NOMO-1 (cell line): ENCODE results near the gene HOOK2.
A peak's percentile ranks its signal among the peaks of the same experiment; 100 is the strongest.
"Not testable (repeated sequence)": the region's sequence is repeated elsewhere in the genome, so short reads cannot be mapped to it uniquely, and the experiment has no call there.

Source experiments
- DNase-seq, 2 experiments: peaks; one replicate each; lab custom pipeline; 2025; ENCODE audit not compliant: unreplicated experiment in 2 of 2; lab: John Stamatoyannopoulos, UW

HOOK2 gene

DNA sequence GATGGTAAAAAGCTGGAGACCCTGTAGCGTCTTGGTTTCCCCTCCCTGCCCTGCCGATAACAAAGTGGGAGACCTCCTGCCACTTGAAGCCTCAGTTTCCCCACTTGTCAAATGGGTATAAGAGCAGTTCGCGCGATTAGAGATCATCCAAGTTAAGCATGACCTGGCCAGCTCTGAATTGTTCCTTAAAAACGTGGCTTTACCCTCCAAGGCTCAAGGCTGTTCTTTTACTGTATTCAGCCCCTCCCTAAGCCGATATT is 52.0 kb downstream of the HOOK2 start:
- peak in 1 of 2 experiments; percentile 24 for DNase-seq

DNA sequence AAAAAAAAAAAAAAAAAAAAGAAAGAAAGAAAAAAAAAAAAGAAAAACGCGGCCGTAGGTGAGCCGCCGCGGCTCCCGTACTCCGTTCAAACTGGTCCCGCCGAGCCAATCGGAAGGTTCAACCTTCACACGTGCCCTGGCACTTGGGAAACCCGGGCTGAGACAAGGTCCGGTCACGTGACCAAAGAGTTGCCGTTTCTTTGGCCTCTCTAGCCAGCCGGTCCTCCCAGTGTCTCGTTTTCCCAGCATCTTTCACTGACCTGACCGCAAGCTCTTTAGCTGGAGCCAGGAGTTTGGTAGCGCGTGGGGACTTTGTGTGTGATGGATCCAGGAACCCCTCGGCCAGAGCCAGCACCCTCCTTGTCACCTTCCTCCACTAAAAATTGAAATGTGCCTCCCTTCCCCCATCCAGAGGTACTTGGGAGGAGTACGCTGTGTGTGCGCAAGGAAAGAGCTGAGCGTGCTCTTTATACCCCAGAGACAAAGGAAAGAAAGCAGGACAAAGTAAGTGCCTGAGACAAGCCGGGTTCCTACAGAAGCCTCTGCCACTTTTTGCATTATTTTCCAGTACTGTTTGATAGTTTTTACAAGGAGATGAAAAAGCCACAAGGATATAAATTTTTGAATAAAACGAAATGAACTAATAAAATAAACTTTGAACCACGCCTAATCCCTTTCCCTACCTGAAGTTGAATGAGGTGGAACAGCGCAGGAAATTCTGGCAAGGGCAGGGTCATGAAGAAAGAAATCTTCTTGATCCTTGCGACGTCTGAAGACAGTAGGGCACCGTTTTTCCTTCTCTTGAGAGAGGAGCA is 52.6 kb downstream of the HOOK2 start:
- peak; percentile 91 to 96 for DNase-seq

DNA sequence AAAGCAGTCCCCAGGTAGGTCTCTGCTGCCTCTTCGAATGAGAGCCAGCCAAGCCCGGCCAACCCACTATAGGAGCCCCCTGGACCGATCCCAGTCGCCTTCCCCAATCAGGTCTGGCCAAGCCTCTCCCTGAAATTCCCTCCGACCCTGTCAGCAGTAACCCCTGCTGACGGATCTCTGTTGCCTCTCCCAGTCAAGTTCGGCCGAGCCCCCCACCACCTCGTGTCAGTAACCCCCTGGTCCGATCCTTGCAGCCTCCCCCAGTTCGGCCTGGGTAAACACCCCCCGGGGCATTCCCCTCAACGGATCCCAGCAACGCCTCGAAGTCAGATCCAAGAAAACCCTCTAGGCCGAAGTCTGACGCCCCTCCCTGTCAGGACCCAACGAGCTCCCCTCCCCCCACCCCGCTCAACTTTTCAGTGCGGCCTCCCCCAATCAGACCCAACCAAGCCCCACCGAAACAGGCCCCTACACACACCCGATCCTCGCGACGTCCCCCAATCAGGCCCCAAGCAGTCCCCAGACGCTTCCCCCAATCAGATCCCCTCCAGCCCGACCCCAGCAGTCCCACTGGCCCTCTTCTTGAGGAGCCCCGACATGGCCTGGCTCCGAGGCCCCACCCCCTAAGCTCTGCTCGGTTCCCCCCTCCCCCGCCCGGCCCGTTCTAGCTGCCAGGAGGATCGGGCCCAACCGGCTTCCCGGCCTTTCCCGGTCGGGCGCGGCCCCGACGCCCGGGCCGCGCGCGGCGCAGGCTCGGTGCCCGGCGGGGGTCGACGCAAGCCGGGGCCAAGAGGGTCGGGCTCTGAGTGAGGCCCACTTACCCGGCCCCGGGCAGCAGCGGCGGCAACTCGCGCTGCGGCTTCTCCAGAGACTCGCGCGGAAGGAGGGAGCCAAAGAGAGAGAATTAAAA is 53.4 kb downstream of the HOOK2 start:
- peak; percentile 23 to 32 for DNase-seq

DNA sequence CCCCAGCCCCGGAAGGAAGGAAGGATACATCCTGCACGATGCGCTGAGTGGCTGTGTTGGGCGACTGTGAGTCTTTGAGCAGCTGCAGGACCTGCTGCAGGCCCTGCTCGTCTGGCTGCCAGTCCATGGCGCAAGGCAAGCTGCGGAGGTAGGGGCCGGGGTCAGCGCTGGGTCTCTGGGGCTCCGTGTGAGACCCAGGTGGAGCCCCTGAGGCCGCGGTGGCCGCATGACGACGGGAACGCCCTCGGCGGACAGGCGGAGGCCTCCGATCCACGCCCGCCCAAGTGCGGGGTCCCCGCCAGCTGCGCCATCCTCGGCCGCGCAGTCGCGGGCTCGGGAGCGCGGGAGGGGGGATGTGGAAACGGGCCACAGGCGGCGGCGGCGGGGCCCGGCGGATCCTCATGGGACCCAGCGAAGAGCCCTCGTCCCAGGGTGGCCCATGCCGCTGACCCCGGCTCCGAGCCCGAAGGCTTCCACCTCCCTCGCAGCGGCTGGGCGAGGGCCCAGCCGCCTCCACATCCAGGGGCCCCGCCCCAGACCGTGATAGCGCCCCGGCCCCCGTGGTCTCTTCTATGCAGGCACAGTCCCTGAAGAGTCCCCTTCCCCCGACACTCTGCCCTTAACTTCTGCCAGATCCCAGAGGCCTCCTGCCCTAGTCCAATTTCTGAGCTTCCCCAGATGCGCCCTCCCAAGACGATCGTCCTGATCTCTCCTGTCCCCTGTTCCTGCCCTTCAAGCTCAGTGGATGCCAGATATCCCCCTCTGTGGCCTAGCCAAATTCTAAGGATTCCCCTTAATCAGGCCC is 54.3 kb downstream of the HOOK2 start:
- DNase-seq = peak in 1 of 2 experiments; percentile 2

DNA sequence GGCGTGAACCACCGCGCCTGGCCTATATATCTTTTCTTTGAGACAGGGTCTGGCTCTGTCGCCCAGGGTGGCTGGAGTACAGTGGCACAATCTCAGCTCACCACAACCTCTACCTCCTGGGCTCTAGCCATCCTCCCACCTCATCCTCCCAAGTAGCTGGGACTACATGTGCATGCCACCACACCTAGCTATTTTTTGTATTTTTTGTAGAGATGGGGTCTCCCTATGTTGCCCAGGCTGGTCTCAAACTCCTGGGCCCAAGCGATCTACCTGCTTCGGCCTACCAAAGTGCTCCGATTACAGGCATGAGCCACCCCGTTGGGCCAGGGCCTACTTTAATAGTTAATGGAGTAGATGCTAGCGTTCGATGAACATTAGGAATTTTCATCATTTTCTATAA is 55.1 kb downstream of the HOOK2 start:
- DNase-seq = no peak

DNA sequence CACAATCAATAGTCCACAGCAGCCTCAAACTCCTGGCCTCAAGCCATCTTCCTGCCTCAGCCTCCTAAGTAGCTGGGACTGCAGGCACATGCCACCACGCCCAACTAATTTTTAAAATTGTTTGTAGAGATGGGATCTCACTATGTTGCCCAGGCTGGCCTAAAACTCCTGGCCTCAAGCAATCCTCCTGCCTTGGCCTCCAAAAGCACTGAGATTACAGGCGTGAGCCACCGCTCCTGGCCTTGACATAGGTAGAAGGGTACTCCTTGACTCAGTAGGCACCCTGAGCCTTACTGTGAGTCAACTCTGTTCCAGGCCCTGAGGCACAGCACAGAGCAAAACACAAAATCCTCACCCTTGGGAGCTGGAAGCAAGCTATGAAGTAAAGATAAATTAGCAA is 59.4 kb downstream of the HOOK2 start:
- DNase-seq = no peak

DNA sequence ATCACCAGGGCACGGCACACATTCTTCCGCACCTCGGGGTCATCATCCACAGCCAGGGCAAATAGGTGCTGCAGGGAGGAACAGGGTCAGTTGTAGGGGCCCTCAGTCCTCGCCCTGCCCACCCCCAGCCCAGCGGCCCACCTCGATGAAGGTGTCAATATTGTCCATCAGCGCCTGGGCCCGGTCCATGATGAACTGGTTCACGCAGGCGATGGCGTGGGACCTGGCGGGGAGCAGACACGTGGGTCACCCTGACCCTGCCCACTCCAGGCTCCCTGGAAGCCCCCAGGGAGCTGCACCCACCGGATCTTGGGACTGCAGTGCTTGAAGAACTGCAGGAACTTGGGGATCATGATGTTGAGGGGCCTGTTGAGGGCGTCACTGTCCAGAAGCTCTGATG is 60.2 kb downstream of the HOOK2 start:
- DNase-seq = no peak

DNA sequence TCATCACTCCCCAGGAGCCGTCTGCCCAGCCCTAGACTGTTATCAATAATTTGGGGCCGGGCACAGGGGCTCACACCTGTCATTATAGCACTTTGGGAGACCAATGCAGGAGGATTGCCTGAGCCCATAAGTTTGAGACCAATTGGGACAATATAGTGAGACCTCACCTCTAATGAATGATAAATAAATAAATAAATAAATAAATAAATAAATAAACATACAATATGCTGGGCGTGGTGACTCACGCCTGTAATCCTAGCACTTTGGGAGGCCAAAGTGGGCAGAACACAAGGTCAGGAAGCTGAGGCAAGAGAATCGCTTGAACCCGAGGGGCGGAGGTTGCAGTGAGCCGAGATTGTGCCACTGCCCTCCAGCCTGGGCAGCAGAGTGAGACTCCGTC is 62.0 kb downstream of the HOOK2 start:
- not testable (repeated sequence) for DNase-seq
